GM12865 (cell line): Measurements from ENCODE around the gene PRDM16.

Source experiments
- DNase-seq: peaks from one replicate; pipeline ENCODE4 v3.0.0; 2010; ENCODE audit warnings: low read depth
- H3K4me3 ChIP-seq: 2 replicates; pipeline ENCODE4 v1.5.1; 2011; ENCODE audit warnings: mild to moderate bottlenecking, low read depth, low read length, control low read depth
- TF ChIP-seq, protein P1 (sequence below): IDR thresholded peaks from 2 replicates; pipeline ENCODE4 v1.5.1; 2011; ENCODE audit warnings: low read length, control low read depth, low read depth, inconsistent platforms; ENCODE audit not compliant: insufficient read depth; ENCODE audit errors: missing control alignments

Gene PRDM16

DNA sequence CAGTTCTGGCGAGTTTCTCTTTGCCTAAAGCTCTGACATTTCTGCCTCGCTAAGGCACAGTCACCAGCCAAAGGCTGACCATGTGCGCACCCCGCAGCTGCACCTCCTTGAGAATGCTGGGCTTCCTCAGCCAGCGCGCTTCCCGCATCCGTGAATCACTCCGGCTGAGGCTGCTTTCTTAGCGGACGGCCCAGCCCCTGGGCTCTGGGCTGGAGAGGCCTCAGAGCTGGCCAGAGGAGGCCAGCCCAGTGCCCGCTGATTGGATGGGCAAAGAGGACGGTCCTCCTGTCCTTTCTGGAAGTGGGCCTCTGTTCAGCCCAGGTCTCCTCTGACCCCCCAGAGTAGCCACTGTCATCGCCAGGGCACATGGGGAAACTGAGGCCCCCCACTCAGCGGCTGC is 56.1 kb downstream of the PRDM16 start:
- TF ChIP-seq, protein P1, sequence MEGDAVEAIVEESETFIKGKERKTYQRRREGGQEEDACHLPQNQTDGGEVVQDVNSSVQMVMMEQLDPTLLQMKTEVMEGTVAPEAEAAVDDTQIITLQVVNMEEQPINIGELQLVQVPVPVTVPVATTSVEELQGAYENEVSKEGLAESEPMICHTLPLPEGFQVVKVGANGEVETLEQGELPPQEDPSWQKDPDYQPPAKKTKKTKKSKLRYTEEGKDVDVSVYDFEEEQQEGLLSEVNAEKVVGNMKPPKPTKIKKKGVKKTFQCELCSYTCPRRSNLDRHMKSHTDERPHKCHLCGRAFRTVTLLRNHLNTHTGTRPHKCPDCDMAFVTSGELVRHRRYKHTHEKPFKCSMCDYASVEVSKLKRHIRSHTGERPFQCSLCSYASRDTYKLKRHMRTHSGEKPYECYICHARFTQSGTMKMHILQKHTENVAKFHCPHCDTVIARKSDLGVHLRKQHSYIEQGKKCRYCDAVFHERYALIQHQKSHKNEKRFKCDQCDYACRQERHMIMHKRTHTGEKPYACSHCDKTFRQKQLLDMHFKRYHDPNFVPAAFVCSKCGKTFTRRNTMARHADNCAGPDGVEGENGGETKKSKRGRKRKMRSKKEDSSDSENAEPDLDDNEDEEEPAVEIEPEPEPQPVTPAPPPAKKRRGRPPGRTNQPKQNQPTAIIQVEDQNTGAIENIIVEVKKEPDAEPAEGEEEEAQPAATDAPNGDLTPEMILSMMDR, result no peak
- no peak overlapping the region for H3K4me3 ChIP-seq

DNA sequence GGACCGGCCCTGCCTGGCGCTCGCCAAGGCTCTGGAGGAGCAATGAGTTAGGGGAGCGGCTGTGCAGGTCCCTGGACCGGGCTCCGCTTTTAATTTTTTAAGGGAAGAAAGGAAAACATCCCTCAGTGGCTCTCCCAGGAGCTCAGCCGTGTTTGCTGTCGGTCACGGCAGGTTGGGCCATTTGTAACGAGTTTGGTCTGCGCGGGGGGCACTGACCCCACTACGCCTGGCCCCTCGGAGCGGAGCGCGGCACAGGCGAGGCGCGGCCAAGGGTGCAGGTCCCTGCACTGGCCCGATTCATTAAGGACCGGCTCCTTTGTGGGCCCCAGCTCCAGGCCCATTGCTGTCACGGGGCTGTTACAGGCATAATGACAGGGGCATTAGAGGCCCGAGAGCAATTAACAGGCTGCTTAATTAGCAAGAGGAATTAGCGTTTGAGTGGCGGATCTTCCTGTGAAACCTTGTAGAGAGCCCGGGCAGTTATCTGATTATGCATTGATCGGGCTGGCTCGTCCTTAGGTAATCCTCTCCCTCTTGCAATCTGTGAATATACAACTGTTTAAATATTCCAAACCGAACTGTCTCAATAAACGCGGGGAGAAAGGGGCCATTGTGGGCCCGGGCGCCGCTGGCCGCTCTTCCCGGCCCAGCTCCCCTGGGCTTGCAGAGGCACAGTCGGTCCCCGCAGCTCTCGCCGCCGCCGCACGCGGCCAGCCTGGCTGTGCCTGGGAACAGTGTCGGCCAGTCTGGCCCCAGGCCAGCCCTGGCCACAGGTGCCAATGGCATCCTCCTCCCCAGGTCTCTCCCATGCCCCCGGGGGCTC is 56.8 kb downstream of the PRDM16 start:
- H3K4me3 ChIP-seq, result no peak overlapping the region
- no peak for DNase-seq
- TF ChIP-seq, protein P1, result no peak

More for the DNA sequence above, 56.1 kb downstream of the PRDM16 start:
- DNase-seq, result no peak

DNA sequence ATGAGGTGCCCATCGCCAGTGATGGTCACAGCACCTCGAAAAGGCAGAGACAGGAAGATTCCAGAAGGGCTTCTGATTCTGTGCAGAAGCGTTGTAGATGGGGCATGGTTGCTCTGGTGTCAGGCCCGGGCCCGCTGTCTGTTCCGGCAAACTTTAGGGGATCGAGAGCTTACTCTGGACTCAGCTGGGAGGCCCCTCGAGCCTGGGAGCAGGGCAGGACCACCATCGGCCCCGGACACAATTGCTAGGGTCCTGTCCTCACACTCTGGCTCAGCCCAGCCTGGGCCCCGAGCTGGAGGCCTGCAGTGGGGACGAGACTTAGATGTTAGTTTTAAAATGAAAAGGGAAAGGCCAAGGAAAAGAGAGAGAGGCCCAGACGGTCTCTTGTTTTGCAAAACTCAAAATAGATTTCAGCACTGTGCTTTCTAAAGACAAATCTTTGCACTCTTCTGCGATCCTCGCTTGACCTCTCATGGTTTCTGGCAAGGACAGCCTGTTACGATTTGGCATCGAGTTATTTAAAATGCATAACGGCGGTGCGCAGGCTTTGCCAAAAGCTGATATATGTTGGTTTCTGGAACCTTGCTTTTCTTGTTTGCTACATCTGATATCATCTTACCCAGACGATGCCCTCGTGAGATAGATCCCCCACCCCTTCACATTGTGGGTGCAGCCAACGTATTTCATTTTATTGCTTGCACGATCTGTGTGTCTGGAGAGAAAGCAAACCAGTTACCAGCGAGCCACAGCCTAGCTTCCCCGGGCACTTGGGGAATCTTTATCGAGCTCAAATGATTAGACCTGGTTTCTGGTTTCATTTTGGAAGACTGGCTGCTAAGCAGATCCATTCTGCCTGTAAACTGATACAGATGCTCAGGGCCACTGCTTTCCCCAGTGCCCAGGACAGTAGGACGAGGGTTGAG is 58.0 kb downstream of the PRDM16 start:
- TF ChIP-seq, protein P1, result no peak
- no peak for DNase-seq

DNA sequence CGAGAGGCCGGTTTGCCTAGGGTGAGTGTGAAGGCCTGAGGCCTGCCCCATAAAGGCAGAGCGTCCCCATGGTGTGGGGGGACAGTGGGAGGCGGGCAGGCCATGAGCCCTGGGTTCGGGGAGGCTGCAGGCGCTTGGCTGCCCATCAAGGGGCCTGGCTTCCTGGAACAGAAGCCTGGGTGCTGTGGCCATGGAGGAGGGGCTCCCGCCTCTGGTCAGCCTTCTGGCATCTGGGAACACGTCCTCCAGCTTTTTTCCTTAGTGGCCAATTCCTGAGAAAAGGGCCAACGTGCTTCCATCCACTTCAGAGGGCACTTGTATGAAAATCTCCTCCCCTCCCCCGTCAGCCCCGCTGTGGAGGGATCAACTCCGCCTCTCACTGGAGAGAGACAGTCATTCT is 58.7 kb downstream of the PRDM16 start:
- H3K4me3 ChIP-seq, result no peak overlapping the region
- DNase-seq, result no peak
- TF ChIP-seq, protein P1, result no peak

More for the DNA sequence above, 58.0 kb downstream of the PRDM16 start:
- no peak overlapping the region for H3K4me3 ChIP-seq

DNA sequence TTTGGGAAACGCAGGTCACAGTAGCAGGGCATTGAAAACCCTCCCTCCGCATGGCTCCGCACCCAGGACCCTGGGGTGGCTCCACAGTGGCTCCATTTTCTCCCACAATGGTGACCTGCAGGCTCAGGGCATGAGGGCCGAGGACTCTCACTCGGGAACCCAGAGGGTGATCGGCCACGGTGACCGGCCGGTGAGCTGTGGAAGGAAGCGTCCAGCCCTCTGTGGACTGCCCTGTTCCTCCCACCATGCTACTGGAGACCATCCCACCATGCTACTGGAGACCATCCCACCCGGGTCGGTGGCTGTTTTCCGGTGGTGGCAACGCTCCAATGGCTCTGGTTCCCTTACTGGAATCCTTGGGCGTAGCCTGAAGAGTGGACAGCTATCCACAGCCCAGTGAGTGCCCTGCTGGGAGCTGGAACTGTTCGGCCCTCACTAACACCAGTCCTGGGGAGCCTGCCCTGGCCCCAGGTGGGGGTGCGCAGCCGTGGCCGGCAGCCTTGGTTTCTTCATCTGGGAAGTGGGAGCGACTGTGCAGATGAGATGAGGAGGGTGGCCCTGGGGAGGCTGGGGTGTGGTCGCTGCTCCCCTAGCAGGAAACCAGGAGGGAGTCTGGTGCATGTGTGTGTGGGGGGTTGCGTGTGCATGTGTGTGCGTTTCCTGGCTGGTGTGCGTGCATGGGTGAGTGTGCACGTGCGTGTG is 59.6 kb downstream of the PRDM16 start:
- DNase-seq, result no peak
- no peak overlapping the region for H3K4me3 ChIP-seq
- TF ChIP-seq, protein P1, result no peak

DNA sequence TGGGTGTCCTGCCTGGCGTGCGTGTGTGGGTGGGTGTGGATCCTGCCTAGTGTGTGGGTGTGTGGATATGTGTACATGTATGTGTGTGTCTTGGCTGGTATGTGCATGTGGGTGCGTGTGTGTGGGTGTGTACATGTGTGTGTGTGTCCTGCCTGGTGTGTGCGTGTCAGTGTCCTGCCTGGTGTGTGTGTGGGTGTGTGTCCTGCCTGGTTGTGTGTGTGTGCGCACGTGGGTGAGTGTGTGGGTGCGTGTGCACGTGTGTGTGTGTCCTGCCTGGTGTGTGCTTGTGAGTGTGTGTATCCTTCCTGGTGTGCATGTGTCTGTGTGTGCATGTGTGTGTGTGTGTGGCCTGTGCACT is 60.1 kb downstream of the PRDM16 start:
- H3K4me3 ChIP-seq, result no peak overlapping the region
- TF ChIP-seq, protein P1, result no peak
- no peak for DNase-seq
